DND-41 (cell line): ENCODE results near the gene MDFI.

ENCODE experiments used
- CTCF ChIP-seq: IDR thresholded peaks from 2 replicates; pipeline ENCODE4 v1.5.1; 2012; ENCODE audit warnings: borderline replicate concordance, low read length, moderate library complexity, mild to moderate bottlenecking; ENCODE audit not compliant: poor library complexity, severe bottlenecking; ENCODE audit errors: extremely low read depth
- EZH2 ChIP-seq: IDR thresholded peaks from 3 replicates; pipeline ENCODE4 v1.6.1; 2012; ENCODE audit warnings: borderline replicate concordance, low read depth, mild to moderate bottlenecking, moderate library complexity, low read length, inconsistent platforms; ENCODE audit not compliant: severe bottlenecking

GRCh38 chr6:41650120-41650519, 11.9 kb downstream of the MDFI start:
- TF ChIP-seq CTCF (no peak), EZH2 (no peak)
